Stimulated activated CD8-positive, alpha-beta memory T cell treated with anti-CD3 and anti-CD28 coated beads, Interleukin-15, amount 100 ng/mL, for 1 hour (primary cell): ENCODE results near the gene ACOT2.

ENCODE experiments used
- DNase-seq: peaks from one replicate; pipeline ENCODE4 v3.0.0-alpha.2; 2020; ENCODE audit warnings: low read depth

Gene ACOT2

DNA sequence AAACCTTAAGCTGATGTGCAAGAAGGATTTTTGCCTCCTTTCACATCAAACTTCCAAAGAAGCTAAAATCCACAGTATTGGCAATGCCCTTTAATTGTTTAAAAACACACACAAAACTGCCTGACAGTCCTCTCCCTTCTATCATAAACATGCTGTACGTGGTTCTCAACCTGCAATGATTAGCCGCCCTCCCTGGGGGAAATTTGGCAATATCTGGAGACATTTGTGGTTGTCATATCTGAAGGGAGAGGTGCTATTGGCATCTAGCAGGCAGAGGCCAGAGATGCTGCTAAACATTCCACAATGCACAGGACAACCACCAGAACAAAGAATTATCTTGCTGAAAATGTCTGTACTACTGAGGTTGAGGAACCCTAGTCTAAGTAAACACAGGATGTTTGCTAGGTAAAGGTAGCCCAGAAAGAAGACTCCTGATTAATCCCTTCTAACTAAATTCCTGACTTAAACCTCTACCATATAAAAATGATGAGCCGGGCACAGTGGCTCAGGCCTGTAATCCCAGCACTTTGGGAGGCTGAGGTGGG, 44.5 kb downstream of the ACOT2 start:
- no peak for DNase-seq

DNA sequence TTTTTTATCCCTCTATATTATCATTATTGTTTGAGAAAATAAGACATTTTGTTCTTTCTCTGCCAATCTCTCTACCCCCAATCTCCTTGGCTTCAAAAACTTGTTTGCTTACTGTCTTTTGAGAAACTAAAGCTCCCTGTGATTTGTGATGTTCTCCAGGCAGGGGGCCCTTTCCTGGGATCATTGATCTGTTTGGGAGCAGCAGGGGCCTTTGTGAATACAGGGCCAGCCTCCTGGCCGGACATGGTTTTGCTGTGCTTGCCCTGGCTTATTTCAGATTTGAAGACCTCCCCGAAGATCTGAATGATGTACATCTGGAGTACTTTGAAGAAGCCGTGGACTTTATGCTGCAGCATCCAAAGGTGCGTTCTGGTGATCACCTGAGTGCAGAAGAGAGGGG, 47.8 kb downstream of the ACOT2 start:
- DNase-seq = no peak

DNA sequence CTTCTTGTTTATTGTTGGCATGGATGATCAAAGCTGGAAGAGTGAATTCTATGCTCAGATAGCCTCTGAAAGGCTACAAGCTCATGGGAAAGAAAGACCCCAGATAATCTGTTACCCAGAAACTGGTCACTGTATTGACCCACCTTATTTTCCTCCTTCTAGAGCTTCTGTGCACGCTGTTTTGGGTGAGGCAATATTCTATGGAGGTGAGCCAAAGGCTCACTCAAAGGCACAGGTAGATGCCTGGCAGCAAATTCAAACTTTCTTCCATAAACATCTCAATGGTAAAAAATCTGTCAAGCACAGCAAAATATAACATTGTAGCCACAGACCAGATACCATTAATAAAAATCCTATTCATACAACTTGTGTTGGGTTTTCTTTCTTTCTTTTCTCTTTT, 50.5 kb downstream of the ACOT2 start:
- no peak for DNase-seq

DNA sequence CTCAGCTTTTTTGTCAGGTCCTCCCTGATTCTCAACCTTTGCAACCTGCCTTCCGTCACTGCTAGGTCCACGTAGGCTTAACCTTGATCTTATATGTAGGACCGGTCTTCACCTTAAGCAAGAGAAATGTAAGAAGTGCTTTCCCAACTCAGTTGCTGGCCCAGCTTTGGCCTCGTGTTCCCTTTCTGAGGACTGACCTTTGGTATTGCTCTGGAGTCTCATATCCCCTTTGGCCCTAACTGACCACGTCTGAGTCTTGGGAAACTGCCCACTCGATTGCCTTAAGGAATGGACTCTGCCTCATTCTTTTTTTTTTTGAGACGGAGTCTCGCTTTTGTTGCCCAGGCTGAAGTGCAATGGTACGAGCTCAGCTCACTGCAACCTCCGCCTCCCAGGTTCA, 51.3 kb downstream of the ACOT2 start:
- no peak for DNase-seq

DNA sequence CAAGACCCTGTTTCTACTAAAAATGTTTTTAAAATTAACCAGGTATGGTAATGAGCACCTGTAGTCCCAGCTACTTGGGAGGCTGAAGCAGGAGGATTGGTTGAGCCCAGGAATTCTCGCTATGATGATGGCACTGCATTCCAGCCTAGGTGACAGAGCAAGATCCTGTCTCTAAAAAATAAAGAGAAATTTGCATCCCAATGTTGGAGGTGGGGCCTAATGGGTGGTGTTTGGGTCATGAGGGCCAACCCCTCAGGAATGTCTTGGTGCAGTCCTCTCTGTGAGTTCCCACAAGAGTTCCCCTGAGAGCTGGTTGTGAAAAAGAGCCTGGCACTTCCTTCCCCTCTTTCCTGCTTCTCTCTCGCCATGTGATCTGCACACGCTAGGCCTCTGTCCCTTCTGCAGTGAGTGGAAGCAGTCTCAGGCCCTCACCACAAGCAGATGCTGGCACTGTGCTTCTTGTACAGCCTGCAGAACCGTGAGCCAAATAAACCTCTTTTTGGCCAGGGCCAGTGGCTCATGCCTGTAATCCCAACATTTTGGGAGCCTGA, 54.6 kb downstream of the ACOT2 start:
- no peak for DNase-seq
